ENCODE data around the gene DYSF.

DYSF gene

GRCh38 chr2:71524476-71524875 is 71.1 kb downstream of the DYSF start:
- in situ Hi-C loops (cut with MboI; ENCODE audit: low sequenced_read_pairs, unreplicated experiment): loop anchor here (25.0 kb wide), 1 partner anchor 487 kb away; no protein-coding TSS in a partner anchor
- no peak for TF ChIP-seq CTCF (IDR thresholded peaks at IDR 0.05; ENCODE audit: borderline replicate concordance, control extremely low read depth, extremely low read depth, insufficient read depth, missing control alignments)
- no peak for DNase-seq (ENCODE audit: low spot score)

GRCh38 chr2:71526141-71526540 is 72.8 kb downstream of the DYSF start:
- DNase-seq (ENCODE audit: low spot score): no peak
- TF ChIP-seq CTCF (IDR thresholded peaks at IDR 0.05; ENCODE audit: borderline replicate concordance, control extremely low read depth, extremely low read depth, insufficient read depth, missing control alignments): no peak
- in situ Hi-C loops (cut with MboI; ENCODE audit: low sequenced_read_pairs, unreplicated experiment): loop anchor here (25.0 kb wide), 1 partner anchor 611 kb away; the partner anchor contains the start of gene CYP26B1

GRCh38 chr2:71526975-71527374 is 73.6 kb downstream of the DYSF start:
- DNase-seq (ENCODE audit: low spot score): no peak
- TF ChIP-seq CTCF (IDR thresholded peaks at IDR 0.05; ENCODE audit: borderline replicate concordance, control extremely low read depth, extremely low read depth, insufficient read depth, missing control alignments): no peak
- in situ Hi-C loops (cut with MboI; ENCODE audit: low sequenced_read_pairs, unreplicated experiment): loop anchor here (25.0 kb wide), 1 partner anchor 610 kb away; the partner anchor contains the start of gene CYP26B1

- TF ChIP-seq CTCF (IDR thresholded peaks at IDR 0.05; ENCODE audit: borderline replicate concordance, control extremely low read depth, extremely low read depth, insufficient read depth, missing control alignments): no peak
- in situ Hi-C loops (cut with MboI; ENCODE audit: low sequenced_read_pairs, unreplicated experiment): loop anchor here (25.0 kb wide), 1 partner anchor 609 kb away; the partner anchor contains the start of gene CYP26B1
- DNase-seq (ENCODE audit: low spot score): no peak
Observed at GRCh38 chr2:71528131-71528591, 74.8 kb downstream of the DYSF start.

- DNase-seq (ENCODE audit: low spot score): no peak
- no peak for TF ChIP-seq CTCF (IDR thresholded peaks at IDR 0.05; ENCODE audit: borderline replicate concordance, control extremely low read depth, extremely low read depth, insufficient read depth, missing control alignments)
- in situ Hi-C loops (cut with MboI; ENCODE audit: low sequenced_read_pairs, unreplicated experiment): loop anchor here (25.0 kb wide), 1 partner anchor 609 kb away; the partner anchor contains the start of gene CYP26B1
Observed at GRCh38 chr2:71528749-71529148, 75.4 kb downstream of the DYSF start.

- DNase-seq (ENCODE audit: low spot score): no peak
- in situ Hi-C loops (cut with MboI; ENCODE audit: low sequenced_read_pairs, unreplicated experiment): loop anchor here (25.0 kb wide), 1 partner anchor 607 kb away; the partner anchor contains the start of gene CYP26B1
- TF ChIP-seq CTCF (IDR thresholded peaks at IDR 0.05; ENCODE audit: borderline replicate concordance, control extremely low read depth, extremely low read depth, insufficient read depth, missing control alignments): no peak
Observed at GRCh38 chr2:71530211-71530610, 76.8 kb downstream of the DYSF start.

All from GM13976 (cell line).